Stimulated activated memory B cell treated with anti-CD40 and anti-IgM and Interleukin-4, amounts not matched to agents 10 μg/mL and 1 μg/mL and 100 μg/mL, for 72 hours (primary cell): ENCODE results near the gene ZRANB1.

Experiments
- ATAC-seq: fragments of 150-1000 bp; cut with Tn5 transposase; 2 replicates; pipeline ENCODE4 v1.10.0; 2021
- H3K27ac Mint-ChIP-seq: one replicate; pipeline ENCODE4 v1.8.0; 2022; ENCODE audit warnings: mild to moderate bottlenecking, mixed read lengths
- H3K27me3 Mint-ChIP-seq: one replicate; pipeline ENCODE4 v1.8.0; 2022; ENCODE audit warnings: mixed read lengths
- H3K36me3 Mint-ChIP-seq: one replicate; pipeline ENCODE4 v1.8.0; 2022; ENCODE audit warnings: mixed read lengths
- H3K4me1 Mint-ChIP-seq: one replicate; pipeline ENCODE4 v1.8.0; 2022; ENCODE audit warnings: mixed read lengths
- H3K4me3 Mint-ChIP-seq: one replicate; pipeline ENCODE4 v1.8.0; 2022; ENCODE audit warnings: mild to moderate bottlenecking, moderate library complexity, mixed read lengths
- H3K9me3 Mint-ChIP-seq: one replicate; pipeline ENCODE4 v1.8.0; 2022; ENCODE audit warnings: mixed read lengths

The ZRANB1 gene

GRCh38 chr10:124991835-124992234, 49.9 kb downstream of the ZRANB1 start:
- no peak for ATAC-seq
- H3K27ac Mint-ChIP-seq, result no peak overlapping the region
- no peaks in the 10 kb centered on the region for H3K9me3 Mint-ChIP-seq
- H3K4me3 Mint-ChIP-seq, result no peak overlapping the region
- H3K27me3 Mint-ChIP-seq, result no peaks in the 10 kb centered on the region
- H3K4me1 Mint-ChIP-seq, result peaks cover 8% of the 10 kb centered on the region
- H3K36me3 Mint-ChIP-seq, result peaks cover 19% of the 10 kb centered on the region

- H3K4me3 Mint-ChIP-seq, result no peak overlapping the region
- H3K27ac Mint-ChIP-seq, result no peak overlapping the region
- H3K9me3 Mint-ChIP-seq, result no peaks in the 10 kb centered on the region
- peaks cover 8% of the 10 kb centered on the region for H3K4me1 Mint-ChIP-seq
- peaks cover 11% of the 10 kb centered on the region for H3K36me3 Mint-ChIP-seq
- H3K27me3 Mint-ChIP-seq, result no peaks in the 10 kb centered on the region
- ATAC-seq, result no peak
Measured at GRCh38 chr10:124992462-124993344, 50.8 kb downstream of the ZRANB1 start.

GRCh38 chr10:124993345-124993708, 51.4 kb downstream of the ZRANB1 start:
- peaks cover 8% of the 10 kb centered on the region for H3K4me1 Mint-ChIP-seq
- H3K27ac Mint-ChIP-seq, result no peak overlapping the region
- H3K27me3 Mint-ChIP-seq, result no peaks in the 10 kb centered on the region
- no peak for ATAC-seq
- H3K9me3 Mint-ChIP-seq, result no peaks in the 10 kb centered on the region
- peaks cover 10% of the 10 kb centered on the region for H3K36me3 Mint-ChIP-seq
- H3K4me3 Mint-ChIP-seq, result no peak overlapping the region

GRCh38 chr10:124993736-124994451, 52.0 kb downstream of the ZRANB1 start:
- H3K9me3 Mint-ChIP-seq, result no peaks in the 10 kb centered on the region
- peaks cover 8% of the 10 kb centered on the region for H3K4me1 Mint-ChIP-seq
- peaks cover 10% of the 10 kb centered on the region for H3K36me3 Mint-ChIP-seq
- no peak for ATAC-seq
- no peaks in the 10 kb centered on the region for H3K27me3 Mint-ChIP-seq
- H3K4me3 Mint-ChIP-seq, result no peak overlapping the region
- no peak overlapping the region for H3K27ac Mint-ChIP-seq

GRCh38 chr10:124994573-124995473, 52.9 kb downstream of the ZRANB1 start:
- Mint-ChIP-seq H3K36me3 (peaks cover 1% of the 10 kb centered on the region), H3K9me3 (no peaks in the 10 kb centered on the region), H3K4me1 (no peaks in the 10 kb centered on the region), H3K27ac (no peak overlapping the region), H3K4me3 (no peak overlapping the region), H3K27me3 (peaks cover 4% of the 10 kb centered on the region)
- ATAC-seq, result no peak

GRCh38 chr10:124995605-124996004, 53.7 kb downstream of the ZRANB1 start:
- Mint-ChIP-seq H3K27ac (no peak overlapping the region), H3K27me3 (peaks cover 11% of the 10 kb centered on the region), H3K4me3 (no peak overlapping the region), H3K36me3 (no peaks in the 10 kb centered on the region), H3K9me3 (no peaks in the 10 kb centered on the region), H3K4me1 (no peaks in the 10 kb centered on the region)
- no peak for ATAC-seq

- Mint-ChIP-seq H3K4me1 (no peaks in the 10 kb centered on the region), H3K4me3 (no peak overlapping the region), H3K9me3 (no peaks in the 10 kb centered on the region), H3K27me3 (peaks cover 15% of the 10 kb centered on the region), H3K27ac (no peak overlapping the region), H3K36me3 (no peaks in the 10 kb centered on the region)
- no peak for ATAC-seq
Measured at GRCh38 chr10:124996127-124996853, 54.4 kb downstream of the ZRANB1 start.

GRCh38 chr10:124996854-124997215, 54.9 kb downstream of the ZRANB1 start:
- Mint-ChIP-seq H3K27ac (no peak overlapping the region), H3K4me1 (no peaks in the 10 kb centered on the region), H3K9me3 (no peaks in the 10 kb centered on the region), H3K36me3 (no peaks in the 10 kb centered on the region), H3K4me3 (no peak overlapping the region), H3K27me3 (peaks cover 15% of the 10 kb centered on the region)
- no peak for ATAC-seq

GRCh38 chr10:124997306-124997705, 55.4 kb downstream of the ZRANB1 start:
- ATAC-seq, result no peak
- H3K36me3 Mint-ChIP-seq, result no peaks in the 10 kb centered on the region
- H3K27me3 Mint-ChIP-seq, result peaks cover 15% of the 10 kb centered on the region
- H3K4me3 Mint-ChIP-seq, result no peak overlapping the region
- H3K9me3 Mint-ChIP-seq, result no peaks in the 10 kb centered on the region
- no peaks in the 10 kb centered on the region for H3K4me1 Mint-ChIP-seq
- H3K27ac Mint-ChIP-seq, result no peak overlapping the region

GRCh38 chr10:124997771-124998623, 56.1 kb downstream of the ZRANB1 start:
- no peak overlapping the region for H3K4me3 Mint-ChIP-seq
- H3K9me3 Mint-ChIP-seq, result no peaks in the 10 kb centered on the region
- H3K4me1 Mint-ChIP-seq, result no peaks in the 10 kb centered on the region
- ATAC-seq, result no peak
- H3K27ac Mint-ChIP-seq, result no peak overlapping the region
- no peaks in the 10 kb centered on the region for H3K36me3 Mint-ChIP-seq
- H3K27me3 Mint-ChIP-seq, result peaks cover 22% of the 10 kb centered on the region

- Mint-ChIP-seq H3K27ac (no peak overlapping the region), H3K4me1 (no peaks in the 10 kb centered on the region), H3K36me3 (no peaks in the 10 kb centered on the region), H3K27me3 (peaks cover 30% of the 10 kb centered on the region), H3K9me3 (no peaks in the 10 kb centered on the region), H3K4me3 (no peak overlapping the region)
- ATAC-seq, result no peak
Measured at GRCh38 chr10:124998624-124999291, 56.8 kb downstream of the ZRANB1 start.

- no peak for ATAC-seq
- H3K36me3 Mint-ChIP-seq, result no peaks in the 10 kb centered on the region
- peaks cover 38% of the 10 kb centered on the region for H3K27me3 Mint-ChIP-seq
- no peaks in the 10 kb centered on the region for H3K9me3 Mint-ChIP-seq
- no peaks in the 10 kb centered on the region for H3K4me1 Mint-ChIP-seq
- H3K4me3 Mint-ChIP-seq, result no peak overlapping the region
- no peak overlapping the region for H3K27ac Mint-ChIP-seq
Measured at GRCh38 chr10:124999433-125000365, 57.8 kb downstream of the ZRANB1 start.
